GM21619 (cell line): Measurements from ENCODE around the gene TP73.

Source experiments
- ATAC-seq: cut with Tn5 transposase; IDR thresholded peaks from one replicate; pipeline ENCODE4 v1.9.1; 2021; ENCODE audit not compliant: unreplicated experiment

Gene TP73

DNA sequence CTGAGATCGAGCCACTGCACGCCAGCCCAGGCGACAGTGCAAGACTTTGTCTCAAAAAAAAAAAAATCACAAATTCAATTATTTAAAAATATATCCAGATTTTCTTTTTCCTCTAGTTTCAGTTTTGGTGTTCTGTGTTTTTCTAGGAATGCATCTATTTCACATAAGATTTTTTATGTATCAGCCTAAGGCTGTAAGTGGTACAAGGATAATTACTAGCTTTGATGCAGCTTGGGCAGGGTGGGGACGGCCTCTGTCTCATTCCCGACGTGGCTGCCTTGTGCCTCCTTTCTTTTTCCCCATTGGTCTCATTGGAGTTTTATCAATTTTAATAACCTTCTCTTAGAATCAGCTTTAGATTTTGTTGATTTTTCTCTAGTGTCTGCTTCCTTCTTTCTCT, 106.8 kb downstream of the TP73 start:
- no peak for ATAC-seq

DNA sequence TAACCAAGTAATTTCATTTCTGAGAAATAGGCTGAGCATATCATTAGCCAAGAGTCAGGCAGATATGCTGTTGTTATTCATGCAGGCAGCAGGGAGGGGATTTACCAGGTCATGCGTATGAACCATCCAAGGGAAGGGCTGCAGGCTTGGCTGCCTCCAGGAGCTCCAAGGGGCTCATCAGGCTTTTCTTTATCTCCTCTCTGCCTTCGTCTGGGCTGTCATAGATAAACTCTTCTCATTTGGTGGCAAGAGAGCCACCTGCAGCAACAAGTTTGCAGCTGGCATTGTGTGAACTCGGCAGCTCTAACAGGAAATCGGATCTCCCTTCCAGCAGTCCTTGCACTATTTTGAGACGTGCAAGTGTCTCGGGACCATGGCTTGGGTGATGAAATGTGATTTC, 107.5 kb downstream of the TP73 start:
- no peak for ATAC-seq

DNA sequence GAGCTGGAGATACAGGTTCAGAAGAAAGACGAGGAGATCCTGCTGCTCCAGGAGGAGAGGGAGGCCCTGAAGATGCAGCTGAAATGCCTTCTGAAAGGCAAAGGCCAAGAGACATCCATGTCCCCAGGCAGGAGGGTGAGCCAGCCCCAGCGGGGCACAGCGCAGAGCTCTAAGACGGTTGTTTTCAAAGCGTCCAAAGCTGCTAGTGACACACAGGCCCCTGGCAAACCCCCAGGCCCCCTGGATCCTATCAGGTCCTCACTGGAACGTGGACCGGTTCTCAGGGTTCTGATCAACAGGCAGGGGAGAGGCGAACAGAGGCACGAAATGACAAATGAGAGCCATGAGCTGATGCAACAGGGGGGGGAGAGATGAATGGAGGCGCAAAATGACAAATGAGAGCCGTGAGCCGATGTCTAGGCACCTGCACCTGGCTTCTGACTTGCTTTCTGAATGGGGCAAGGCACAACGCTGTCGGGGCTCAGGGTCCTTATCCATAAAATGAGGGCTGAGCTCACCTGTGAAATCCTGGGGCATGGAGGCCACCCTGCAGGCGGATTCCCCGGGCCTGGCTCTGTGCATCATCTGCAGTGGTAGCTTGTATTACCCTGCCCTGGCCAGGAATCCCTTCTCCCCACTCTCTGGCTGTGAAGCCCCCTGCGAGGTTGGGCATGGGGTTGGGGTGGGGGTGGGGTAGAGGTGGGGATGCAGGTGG, 109.1 kb downstream of the TP73 start:
- no peak for ATAC-seq

DNA sequence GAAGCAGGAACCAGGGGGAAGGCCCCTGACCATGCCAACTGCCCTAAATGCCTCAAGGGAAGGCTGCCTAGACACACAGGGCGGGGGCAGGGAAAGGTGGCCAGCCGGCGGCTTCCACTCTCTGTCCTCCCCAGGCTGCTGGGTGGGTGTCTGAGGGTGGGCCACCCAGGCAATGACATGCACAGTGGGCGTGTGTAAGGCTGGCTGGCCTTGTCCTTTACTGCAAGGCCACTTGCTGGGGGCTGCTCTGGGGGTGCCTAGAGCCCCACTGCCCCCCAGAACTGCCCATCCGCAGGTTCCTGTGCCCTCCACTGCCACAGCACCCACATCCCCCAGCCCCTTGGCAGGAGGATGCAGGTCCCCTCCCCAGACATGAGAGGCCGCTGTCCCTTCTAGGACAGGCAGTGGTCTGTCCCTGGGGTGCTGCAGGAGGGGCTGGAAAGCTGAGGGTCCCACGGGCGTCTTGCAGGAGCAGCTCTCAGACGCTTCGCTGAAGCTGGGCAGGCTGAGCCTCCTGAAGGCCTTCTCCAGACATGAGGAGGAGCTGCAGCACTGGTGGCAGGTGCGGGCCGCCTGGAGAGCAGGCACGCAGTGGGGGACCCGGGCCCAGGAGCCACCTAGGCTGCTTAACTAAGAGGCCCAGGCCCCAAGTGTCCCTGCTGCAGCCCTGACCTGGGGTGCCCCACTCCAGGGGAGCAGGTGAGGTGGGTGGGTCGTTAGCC, 110.0 kb downstream of the TP73 start:
- no peak for ATAC-seq

DNA sequence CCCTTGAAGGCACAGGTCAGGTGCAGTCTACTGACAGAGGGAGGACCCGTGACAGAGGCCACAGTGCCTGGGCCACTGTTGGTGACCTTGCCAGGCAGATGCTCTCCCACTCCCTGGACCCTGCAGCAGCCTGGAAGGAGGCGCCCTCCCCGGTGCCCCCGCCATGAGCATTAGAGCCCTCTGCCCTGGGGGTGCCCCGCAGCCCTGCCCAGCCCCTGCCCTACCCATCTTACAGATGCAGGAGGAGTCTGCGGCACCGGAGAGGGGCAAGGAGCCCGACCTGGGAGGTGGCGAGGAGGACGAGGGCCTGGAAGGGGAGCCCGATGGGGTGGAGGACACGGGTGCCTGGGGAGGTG, 110.5 kb downstream of the TP73 start:
- no peak for ATAC-seq

DNA sequence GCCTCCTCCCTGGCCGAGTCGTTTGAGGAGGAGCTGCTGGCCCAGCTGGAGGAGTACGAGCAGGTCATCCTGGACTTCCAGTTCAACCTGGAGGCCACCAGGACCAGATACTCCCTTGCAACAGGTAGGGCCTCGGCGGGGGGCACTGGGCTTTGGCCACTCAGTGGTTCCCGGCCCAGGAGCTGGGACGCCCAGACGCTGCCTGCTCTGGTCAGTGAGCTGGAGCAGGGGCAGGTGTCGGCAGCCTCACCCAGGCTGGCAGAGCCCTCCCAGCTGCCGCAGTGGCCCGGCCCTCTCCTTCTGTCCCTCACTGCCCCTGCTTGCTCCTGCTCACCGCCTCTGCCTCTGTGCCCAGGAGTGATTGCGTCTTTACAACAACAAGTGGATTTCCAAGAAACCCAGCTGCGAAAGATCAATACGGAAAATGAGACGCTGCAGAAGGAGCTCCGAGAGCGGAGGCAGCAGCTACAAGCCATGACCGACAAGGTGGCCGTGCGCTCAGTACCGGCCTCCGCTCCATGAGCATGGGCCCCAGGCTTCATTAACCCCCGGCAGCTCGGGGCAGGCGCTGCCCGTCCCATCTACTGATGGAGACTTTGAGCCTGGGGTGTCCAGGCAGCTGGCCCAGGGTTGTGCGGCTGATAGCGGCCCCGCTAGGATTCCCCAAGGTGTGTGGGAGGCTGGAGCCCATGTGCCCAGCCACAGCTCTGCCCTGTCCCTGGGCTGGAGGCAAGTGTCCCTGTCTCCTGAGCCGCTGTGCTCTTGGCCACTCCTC, 111.2 kb downstream of the TP73 start:
- no peak for ATAC-seq

DNA sequence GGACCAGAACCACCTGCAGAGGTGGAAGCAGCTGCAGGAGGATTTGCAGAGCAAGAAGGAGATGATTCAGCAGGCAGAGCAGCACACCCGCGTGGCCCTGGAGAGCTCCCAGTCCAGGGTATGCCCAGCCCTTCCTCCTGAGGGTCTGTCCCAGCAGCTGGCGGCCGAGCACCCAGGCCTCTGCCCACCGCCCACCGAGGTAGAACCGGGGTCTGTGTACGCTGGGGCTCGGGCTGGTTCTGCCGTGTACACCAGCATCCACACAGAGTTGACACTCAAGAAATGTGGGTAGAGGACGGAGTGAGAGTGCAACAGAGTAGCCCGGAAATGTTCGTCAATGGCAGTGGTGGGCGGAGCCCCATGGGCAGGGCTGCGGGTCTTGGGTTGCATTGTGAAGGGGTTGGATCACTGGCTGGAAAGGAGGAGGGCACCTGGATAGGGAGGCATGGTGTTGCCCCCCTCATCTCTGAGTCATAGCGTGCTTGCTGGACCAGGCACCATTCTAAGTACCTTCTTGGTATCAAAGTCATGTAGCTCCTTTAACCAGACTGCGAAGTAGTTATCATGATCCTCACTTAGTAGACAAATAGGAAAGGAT, 115.1 kb downstream of the TP73 start:
- no peak for ATAC-seq

DNA sequence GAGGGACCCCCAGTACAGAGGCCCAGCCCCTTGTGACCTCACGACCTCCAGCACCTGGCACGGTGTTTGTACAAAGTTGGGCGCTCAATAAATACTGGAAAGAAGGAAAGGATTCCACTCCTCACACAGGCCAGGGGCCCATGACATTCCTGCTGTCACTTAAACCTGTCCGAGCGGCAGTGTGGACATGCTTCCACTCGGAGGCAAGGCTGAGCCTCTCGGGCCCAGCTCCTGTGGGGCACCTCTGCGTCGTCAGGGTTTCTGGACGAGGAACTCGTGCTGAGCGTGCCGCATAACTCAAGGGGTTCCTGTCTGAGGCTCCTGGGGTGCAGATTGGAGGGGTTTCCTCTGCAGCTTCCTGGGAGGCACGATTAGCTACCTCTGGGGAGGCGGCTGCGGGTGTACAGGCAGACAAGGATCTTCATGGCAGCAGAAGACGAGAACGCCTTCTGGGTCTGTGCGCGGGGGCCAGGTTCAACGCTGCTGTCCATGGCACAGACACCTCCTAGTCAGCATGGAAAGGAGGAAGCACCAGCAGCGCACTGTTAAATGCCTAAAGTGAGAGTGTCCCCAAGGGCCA, 116.6 kb downstream of the TP73 start:
- ATAC-seq = no peak

DNA sequence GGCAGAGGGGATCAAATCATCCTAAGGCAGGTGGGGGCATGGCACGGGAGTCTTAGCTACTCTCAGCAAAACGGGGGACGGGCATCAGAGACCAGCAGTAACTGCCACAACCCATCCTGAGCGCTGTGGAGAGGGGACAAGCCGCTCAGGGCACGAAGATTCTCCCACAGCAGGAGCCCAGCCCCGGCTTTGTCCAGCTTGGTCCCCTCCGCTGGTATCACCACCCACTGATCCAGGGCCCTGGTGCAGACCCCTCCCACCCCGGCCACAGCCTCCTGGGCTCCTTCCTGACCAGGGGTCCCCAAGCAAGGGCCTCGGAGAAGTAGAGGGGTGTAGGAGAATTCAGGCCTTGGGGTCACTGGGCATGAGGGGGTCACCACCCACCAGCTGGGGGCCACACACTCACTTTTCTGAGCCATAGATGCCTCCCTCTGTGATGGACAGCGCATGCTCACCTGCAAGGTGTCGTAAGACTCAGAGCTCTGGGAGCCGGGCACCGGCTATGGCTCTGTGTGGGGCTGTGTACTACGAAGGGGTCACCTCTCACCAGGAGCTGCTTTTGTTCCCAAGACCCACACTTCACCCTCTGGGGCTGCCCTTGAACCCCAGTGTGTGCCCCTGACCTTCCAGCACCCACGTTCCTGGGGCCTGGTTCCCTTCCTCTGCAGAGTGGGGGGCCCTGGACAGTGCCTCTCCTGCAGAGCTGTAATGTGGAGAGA, 117.9 kb downstream of the TP73 start:
- no peak for ATAC-seq

DNA sequence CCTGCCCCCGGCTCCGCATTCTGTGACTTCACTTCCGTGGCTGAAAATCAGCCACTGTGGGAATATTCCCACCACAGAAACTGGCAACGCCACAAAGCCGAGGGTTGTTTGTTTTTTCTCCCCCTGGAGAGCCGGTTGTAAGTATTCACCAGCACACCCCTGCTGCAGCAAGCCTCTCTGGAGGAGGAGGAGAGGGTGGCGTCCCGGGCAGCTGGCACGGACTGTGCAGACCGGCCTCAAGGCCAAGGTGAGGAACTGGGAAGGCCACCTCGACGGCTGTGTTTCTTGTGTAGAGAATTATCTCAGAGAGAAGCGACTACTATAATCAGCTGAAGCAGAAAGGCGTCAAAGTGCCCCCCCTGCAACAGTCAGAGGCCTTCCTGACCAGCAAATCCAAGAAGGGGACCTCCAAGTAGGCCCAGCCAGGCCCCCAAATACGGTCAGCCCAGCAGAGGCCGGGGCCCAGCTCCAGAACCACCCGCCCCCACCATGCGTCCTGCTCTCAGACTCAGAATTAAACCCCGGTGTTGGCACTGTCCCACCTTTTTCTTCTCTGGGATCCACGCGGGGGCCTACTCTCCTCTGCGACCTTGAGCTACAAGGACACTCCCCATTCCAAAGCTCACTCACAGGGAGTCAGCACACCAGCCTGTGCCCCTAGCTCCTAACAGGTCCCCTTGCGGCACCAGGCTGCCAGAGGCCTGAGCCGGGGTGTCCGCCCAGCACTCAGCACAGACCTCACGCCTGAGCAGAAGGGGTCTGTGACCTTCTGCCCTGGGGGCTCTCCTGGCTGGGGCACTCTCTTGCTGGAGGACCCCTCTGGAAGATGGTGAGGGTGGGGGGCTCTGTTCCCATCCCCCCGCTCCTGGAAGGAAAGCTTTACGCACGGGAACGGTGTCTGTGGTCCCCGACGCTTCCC, 119.1 kb downstream of the TP73 start:
- ATAC-seq = no peak

DNA sequence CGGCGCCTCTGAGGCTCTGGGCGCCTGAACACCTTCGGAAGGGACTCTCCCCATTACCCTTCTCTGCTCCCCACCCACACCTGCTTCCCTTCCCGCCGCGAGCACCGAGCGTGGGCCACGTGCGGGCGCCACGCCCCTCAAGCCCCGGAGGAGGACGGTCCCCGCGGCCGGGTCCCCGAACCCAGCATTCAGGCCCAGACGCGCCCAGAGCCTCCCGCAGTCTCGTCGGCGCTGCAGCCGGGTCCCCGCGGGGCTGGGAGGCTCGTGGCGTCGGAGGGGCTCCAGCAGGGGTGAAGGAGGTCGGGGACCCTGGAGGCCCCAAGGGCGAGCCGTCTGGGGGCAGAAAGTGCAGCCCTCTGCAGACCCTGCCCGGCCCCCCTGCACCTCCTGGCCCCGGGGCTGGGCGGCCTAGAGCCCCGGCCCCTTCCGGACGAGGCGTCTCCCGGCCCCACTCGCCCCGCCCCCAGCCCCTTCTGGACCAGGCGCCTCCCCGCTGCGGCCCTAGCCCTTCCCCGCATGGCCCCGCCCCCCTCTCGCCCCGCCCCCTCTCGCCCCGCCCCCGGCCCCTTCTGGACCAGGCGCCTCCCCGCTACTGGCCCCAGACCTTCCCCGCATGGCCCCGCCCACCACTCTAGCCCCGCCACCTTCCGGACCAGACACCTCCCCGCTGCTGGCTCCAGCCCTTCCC, 119.9 kb downstream of the TP73 start:
- ATAC-seq = peak; percentile 58

DNA sequence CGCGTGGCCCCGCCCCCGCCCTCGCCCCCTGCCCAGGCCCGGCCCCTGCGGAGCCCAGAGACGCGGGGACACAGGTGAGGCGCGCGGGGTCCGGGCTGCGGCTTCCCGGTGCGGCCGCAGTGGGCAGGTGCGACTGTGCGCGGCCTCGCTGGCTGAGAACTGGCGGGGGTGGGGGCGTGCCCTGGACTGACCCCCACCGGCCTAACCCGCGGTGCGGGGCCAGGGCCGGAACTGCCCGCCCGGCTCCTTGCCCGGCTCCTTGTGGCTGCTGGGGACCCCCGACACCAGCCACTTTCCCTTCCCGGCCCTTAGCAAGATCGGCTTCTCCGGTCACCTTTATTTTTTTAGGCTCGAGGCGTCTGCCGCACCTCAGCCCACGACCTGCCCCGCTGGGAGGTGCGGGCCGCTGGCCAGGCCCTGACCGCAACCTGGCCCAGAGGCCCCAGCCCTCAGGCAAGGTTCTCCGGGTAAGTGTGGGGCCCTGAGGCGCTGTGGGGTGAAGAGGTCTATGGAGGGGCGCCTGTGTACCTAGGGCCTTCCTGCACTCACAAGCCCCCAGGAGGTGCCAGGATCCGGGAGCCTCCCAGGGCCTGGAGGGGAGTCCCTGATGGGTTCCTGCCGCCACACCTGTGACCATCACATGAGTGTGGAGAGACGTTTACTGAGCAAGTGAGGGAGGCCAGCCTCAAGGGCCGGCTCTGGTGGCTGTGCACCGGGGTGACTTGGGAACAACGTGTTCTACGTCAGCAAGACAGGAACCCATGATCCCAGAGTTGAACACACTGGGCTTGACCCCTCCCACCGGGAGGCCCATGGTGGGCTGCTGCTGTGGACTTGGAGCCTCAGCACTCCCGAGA, 120.6 kb downstream of the TP73 start, which contains the start of gene SMIM1:
TSS of gene SMIM1 (plus strand) at position 35 of the 857 bp plus-strand sequence. CDS start 2,625 bp downstream, outside the sequence.
- ATAC-seq = peak; percentile 14

DNA sequence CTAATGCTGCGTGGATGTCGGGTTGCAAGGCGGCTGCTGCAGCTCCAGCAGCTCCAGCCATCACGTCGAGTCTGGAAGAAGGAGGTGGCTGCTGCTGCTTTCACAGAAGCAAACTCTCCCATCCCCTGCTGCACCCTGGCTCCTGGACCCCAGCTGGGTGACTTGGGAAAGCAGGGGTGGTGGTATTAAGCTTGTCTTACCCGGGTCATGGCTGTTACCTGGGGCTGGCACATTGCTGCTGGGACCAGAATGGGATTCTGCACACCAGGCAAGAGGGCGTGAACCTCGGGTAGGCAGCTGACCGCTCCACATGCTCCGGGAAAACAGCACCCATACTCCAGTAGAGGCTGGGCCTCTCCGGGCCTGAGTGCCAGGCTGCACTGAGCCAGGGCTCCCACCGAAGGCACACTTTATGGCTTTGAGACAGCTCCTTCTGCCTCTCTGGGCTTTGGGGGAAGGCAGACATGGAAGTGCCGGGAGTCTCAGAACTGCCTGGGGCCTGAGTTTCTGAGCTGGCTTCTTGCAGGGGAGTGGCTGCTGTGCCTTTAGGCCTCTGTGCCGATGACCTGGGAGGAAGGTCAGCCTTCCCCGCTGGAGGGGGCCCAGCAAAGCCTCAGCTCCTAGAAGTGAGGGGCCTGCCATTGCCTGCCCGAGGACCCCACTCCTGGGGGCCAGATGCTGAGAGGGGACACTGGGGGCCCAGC, 121.4 kb downstream of the TP73 start:
- no peak for ATAC-seq

DNA sequence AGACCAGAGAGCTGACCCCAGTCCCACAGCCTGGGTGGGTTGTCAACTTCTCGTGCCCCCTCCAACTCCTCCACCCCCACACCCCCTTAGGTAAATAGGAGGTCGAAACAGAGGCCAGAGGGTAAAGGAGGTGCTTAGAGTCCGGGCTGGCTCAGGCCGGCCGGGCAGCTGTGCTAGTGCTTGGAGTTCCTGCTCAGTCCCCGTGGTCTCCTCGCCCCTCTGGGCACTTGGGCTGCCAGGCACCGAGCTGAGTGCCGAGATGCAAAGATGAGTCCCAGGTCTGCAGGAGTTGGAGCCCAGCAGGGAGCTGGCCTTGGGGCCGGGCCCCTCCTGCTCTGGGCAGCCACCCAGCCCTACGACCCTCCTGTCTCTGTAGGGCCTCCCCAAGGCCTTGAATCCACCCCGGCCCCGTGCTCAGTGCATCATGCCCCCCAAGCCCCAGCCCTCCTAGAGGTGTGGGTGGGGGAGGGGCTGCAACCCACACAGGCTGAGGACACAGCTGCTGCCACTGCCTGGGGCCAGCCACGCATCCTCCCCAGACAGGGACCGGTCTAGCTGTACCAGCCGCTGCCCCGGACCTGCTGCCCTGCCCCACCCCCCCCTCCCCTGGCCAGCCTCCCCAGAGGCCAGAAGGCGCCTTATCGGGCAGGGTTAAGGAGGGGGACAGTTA, 122.1 kb downstream of the TP73 start:
- no peak for ATAC-seq

DNA sequence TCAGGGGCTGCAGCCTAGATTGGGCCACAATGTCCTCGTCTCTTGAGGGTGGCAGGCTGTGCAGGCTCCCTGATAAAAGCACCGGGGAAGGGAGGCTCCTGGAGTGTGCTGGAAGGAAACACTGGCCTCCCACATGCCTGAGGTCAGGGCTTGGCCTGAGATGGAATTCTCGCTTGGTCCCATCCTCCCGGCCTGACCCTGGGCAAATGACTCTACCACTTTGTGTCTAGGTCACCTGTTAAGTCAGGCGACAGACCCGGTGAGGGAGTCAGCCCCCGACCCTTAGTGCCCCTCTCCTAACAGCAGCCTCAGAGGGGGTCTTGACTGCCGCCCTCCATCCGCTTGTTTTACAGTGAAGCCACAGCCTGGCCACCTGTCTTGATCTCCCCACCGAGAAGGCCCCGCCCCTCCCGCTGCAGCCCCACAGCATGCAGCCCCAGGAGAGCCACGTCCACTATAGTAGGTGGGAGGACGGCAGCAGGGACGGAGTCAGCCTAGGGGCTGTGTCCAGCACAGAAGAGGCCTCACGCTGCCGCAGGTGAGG, 122.7 kb downstream of the TP73 start:
- ATAC-seq = no peak

DNA sequence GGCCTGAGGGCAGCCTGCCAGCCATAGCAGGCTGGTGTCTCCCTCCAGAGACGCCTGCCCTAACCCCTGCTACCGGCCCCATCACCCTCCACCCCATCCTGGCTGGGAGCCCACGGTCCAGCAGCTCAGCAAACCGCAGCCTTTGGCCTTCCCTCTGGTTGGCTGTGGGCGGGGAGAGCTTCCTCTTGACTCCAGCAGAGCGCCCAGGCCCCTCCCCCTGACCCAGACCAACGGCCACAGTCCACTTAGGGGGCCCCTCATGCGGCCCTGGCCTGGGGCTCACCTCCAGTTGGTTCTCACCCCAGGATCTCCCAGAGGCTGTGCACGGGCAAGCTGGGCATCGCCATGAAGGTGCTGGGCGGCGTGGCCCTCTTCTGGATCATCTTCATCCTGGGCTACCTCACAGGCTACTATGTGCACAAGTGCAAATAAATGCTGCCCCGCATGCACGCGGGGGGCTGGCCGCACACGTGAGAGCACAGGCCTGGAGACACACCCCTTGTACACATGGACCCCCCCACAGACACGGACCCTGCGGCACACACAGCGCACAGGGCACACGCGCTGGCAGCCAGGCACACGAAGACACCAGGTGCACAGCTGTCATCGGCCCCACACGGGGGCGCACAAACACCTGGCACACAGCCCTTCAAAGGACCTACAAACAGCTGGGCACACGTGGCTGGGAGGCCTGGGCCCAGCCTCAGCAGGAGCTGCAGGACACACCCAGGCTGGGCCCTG, 123.3 kb downstream of the TP73 start:
- ATAC-seq = peak; percentile 38
